Ectodermal cell (in vitro differentiated cells): ENCODE measurements around the gene NISCH.

Experiments
- H3K27ac ChIP-seq: 2 replicates; pipeline ENCODE4 v1.7.0; 2013; ENCODE audit warnings: mild to moderate bottlenecking, low read depth, low read length; ENCODE audit not compliant: insufficient read depth, poor library complexity, severe bottlenecking
- H3K27me3 ChIP-seq: 2 replicates; pipeline ENCODE4 v1.7.0; 2013; ENCODE audit warnings: mild to moderate bottlenecking, low read length; ENCODE audit not compliant: insufficient read depth, control insufficient read depth, poor library complexity, severe bottlenecking
- H3K36me3 ChIP-seq: one replicate; pipeline ENCODE4 v1.7.0; 2013; ENCODE audit warnings: low read length; ENCODE audit not compliant: control insufficient read depth, insufficient read depth
- H3K4me1 ChIP-seq: one replicate; pipeline ENCODE4 v1.7.0; 2013; ENCODE audit warnings: low read length; ENCODE audit not compliant: control insufficient read depth, insufficient read depth
- H3K4me3 ChIP-seq: 2 replicates; pipeline ENCODE4 v1.7.0; 2013; ENCODE audit warnings: low read depth, low read length, control low read depth; ENCODE audit not compliant: insufficient read depth
- H3K9me3 ChIP-seq: 2 replicates; pipeline ENCODE4 v1.7.0; 2013; ENCODE audit warnings: mild to moderate bottlenecking, low read length, moderate library complexity; ENCODE audit not compliant: control insufficient read depth
- WGBS, 2 experiments: methylation state at CpG; one replicate each; pipeline ENCODE4 v1.1.7; 2013; ENCODE audit warnings: missing lambda C conversion rate in 2 of 2; 5-methylcytosine and 5-hydroxymethylcytosine counted together

Gene NISCH

GRCh38 chr3:52481819-52482521 lies 26.6 kb downstream of the NISCH start:
- no peaks in the 10 kb centered on the region for H3K27me3 ChIP-seq
- no peaks in the 10 kb centered on the region for H3K9me3 ChIP-seq
- no peak overlapping the region for H3K4me3 ChIP-seq
- peaks cover 59% of the 10 kb centered on the region for H3K36me3 ChIP-seq
- no peaks in the 10 kb centered on the region for H3K4me1 ChIP-seq
- H3K27ac ChIP-seq, result no peak overlapping the region
- WGBS, 2 experiments, result 88 to 90% methylated on average over 23 of the region's 23 CpGs

GRCh38 chr3:52483081-52483480 lies 27.7 kb downstream of the NISCH start:
- peaks cover 58% of the 10 kb centered on the region for H3K36me3 ChIP-seq
- no peaks in the 10 kb centered on the region for H3K27me3 ChIP-seq
- H3K9me3 ChIP-seq, result no peaks in the 10 kb centered on the region
- 89% methylated on average over 14 of the region's 14 CpGs for WGBS, 2 experiments
- no peak overlapping the region for H3K4me3 ChIP-seq
- H3K4me1 ChIP-seq, result no peaks in the 10 kb centered on the region
- H3K27ac ChIP-seq, result no peak overlapping the region

DNA sequence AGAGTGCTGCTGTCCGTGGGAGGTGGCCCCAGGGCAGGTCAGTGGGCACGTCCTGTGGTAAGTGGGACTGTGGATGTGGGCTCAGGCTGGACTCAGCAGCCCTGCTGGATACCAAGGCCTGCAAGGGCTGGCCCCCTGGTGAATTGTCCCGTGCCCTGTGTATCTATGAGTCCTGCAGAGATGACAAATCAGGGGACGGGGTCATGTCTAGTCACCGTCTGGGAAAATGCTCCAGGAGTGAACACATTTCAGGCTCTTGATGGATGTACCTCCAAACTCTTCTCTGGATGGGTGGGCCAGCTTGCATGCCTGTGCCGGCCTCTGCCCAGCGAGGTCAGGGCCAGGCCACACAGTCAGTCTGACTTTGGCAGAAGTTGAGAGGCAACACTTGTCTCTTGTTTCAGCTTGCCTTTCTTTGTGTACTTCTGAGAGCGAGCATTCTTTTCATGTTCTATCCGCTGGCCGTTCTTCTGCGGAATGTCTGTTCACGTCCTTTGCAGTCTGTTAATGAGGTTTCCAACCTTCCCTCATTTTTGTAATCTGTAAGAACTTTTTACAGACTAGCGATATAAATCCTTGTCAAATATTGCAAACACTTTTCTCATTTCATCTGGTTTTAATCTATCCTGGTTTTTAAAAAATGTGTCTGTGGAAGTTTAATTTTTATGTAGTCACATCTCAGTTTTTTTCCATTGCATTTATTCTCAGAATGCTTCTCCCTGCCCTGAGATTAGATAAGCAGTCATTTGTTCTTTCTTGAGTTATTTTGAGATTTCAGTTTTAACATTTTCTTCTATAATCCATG lies 28.4 kb downstream of the NISCH start:
- WGBS, 2 experiments, result 93 to 95% methylated on average over 13 of the region's 13 CpGs
- Histone ChIP-seq H3K4me1 (no peaks in the 10 kb centered on the region), H3K9me3 (no peaks in the 10 kb centered on the region), H3K36me3 (peaks cover 55% of the 10 kb centered on the region), H3K27ac (no peak overlapping the region), H3K4me3 (no peak overlapping the region), H3K27me3 (no peaks in the 10 kb centered on the region)

- Histone ChIP-seq H3K36me3 (peaks cover 54% of the 10 kb centered on the region), H3K27ac (no peak overlapping the region), H3K4me1 (no peaks in the 10 kb centered on the region), H3K4me3 (no peak overlapping the region), H3K27me3 (no peaks in the 10 kb centered on the region), H3K9me3 (no peaks in the 10 kb centered on the region)
- WGBS, 2 experiments, result 94 to 95% methylated on average over 10 of the region's 10 CpGs
These were observed 29.5 kb downstream of the NISCH start for GRCh38 chr3:52484680-52485461.

- H3K27ac ChIP-seq, result no peak overlapping the region
- WGBS, 2 experiments, result 95 to 96% methylated on average over 31 of the region's 31 CpGs
- peaks cover 61% of the 10 kb centered on the region for H3K36me3 ChIP-seq
These were observed 31.8 kb downstream of the NISCH start for GRCh38 chr3:52487050-52487787.

GRCh38 chr3:52487788-52488691 lies 32.6 kb downstream of the NISCH start:
- H3K27ac ChIP-seq, result no peak overlapping the region
- WGBS, 2 experiments, result 95 to 96% methylated on average over 59 of the region's 59 CpGs
- H3K36me3 ChIP-seq, result peaks cover 54% of the 10 kb centered on the region
- no peaks in the 10 kb centered on the region for H3K4me1 ChIP-seq
- H3K4me3 ChIP-seq, result no peak overlapping the region
- no peaks in the 10 kb centered on the region for H3K27me3 ChIP-seq
- H3K9me3 ChIP-seq, result no peaks in the 10 kb centered on the region

More at GRCh38 chr3:52487050-52487787, 31.8 kb downstream of the NISCH start:
- Histone ChIP-seq H3K4me3 (no peak overlapping the region), H3K4me1 (no peaks in the 10 kb centered on the region), H3K9me3 (no peaks in the 10 kb centered on the region), H3K27me3 (no peaks in the 10 kb centered on the region)

DNA sequence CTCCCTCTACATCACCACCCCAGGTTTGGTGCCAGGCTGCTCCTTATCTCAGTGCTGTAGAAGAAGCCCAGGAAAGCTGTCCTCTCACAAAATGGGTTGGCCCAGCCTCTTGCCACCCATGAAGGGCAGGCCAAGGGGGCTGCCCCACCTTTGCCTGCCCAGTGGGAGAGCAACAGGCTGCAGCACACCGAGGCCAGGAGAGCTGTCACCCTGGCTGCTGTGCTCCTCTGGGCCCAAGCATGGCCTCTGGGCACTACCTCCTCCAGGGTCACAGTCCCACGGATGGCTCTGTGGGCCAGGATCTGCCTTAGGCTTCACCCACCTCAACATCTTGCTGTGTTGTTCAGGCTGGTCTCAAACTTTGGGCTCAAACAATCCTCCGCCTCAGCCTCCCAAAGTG lies 33.3 kb downstream of the NISCH start:
- peaks cover 54% of the 10 kb centered on the region for H3K36me3 ChIP-seq

GRCh38 chr3:52489453-52489852 lies 34.0 kb downstream of the NISCH start:
- 96% methylated on average over 18 of the region's 18 CpGs for WGBS, 2 experiments
- no peaks in the 10 kb centered on the region for H3K27me3 ChIP-seq
- peaks cover 53% of the 10 kb centered on the region for H3K36me3 ChIP-seq
- H3K4me1 ChIP-seq, result no peaks in the 10 kb centered on the region
- H3K27ac ChIP-seq, result no peak overlapping the region
- no peaks in the 10 kb centered on the region for H3K9me3 ChIP-seq
- no peak overlapping the region for H3K4me3 ChIP-seq

More for the DNA sequence above, 33.3 kb downstream of the NISCH start:
- Histone ChIP-seq H3K4me3 (no peak overlapping the region), H3K27ac (no peak overlapping the region), H3K9me3 (no peaks in the 10 kb centered on the region), H3K4me1 (no peaks in the 10 kb centered on the region), H3K27me3 (no peaks in the 10 kb centered on the region)
- 94% methylated on average over 3 of the region's 3 CpGs for WGBS, 2 experiments
